ENCODE results near the gene PEX1.

Gene PEX1

GRCh38 chr7:92563345-92563744, 35.0 kb upstream of the PEX1 start:
- Histone ChIP-seq H2AFZ (ENCODE audit: low read depth) (no peak overlapping the region), H3K4me2 (no peak overlapping the region), H3K27ac (no peak overlapping the region), H3K79me2 (ENCODE audit: insufficient read depth, low read depth) (no peaks in the 10 kb centered on the region), H3K4me1 (ENCODE audit: low read depth, poor library complexity, severe bottlenecking) (no peaks in the 10 kb centered on the region), H3K4me3 (IDR thresholded peaks at IDR 0.05; ENCODE audit: insufficient read depth, low read depth, low read length) (no peak overlapping the region), H3K36me3 (ENCODE audit: insufficient read depth) (peaks cover 14% of the 10 kb centered on the region; the same call in 1 of the 2 replicates), H3K27me3 (ENCODE audit: insufficient read depth, low read depth) (no peaks in the 10 kb centered on the region), H3K9ac (no peak overlapping the region), H4K20me1 (ENCODE audit: insufficient read depth) (no peaks in the 10 kb centered on the region)
- no peak for TF ChIP-seq CTCF (conservative IDR thresholded peaks at IDR 0.05; ENCODE audit: low read depth, low read length)

GRCh38 chr7:92560602-92561001, 32.3 kb upstream of the PEX1 start:
- Histone ChIP-seq H3K9ac (no peak overlapping the region), H4K20me1 (ENCODE audit: insufficient read depth) (no peaks in the 10 kb centered on the region), H3K4me3 (IDR thresholded peaks at IDR 0.05; ENCODE audit: insufficient read depth, low read depth, low read length) (no peak overlapping the region), H3K36me3 (ENCODE audit: insufficient read depth) (peaks cover 4% of the 10 kb centered on the region; the same call in 1 of the 2 replicates), H3K4me1 (ENCODE audit: low read depth, poor library complexity, severe bottlenecking) (no peaks in the 10 kb centered on the region), H3K79me2 (ENCODE audit: insufficient read depth, low read depth) (no peaks in the 10 kb centered on the region), H3K27me3 (ENCODE audit: insufficient read depth, low read depth) (no peaks in the 10 kb centered on the region), H3K4me2 (no peak overlapping the region), H3K27ac (no peak overlapping the region), H2AFZ (ENCODE audit: low read depth) (no peak overlapping the region)
- TF ChIP-seq CTCF (conservative IDR thresholded peaks at IDR 0.05; ENCODE audit: low read depth, low read length), result no peak

- TF ChIP-seq CTCF (conservative IDR thresholded peaks at IDR 0.05; ENCODE audit: low read depth, low read length), result no peak
- Histone ChIP-seq H4K20me1 (ENCODE audit: insufficient read depth) (no peaks in the 10 kb centered on the region), H3K27ac (no peak overlapping the region), H3K27me3 (ENCODE audit: insufficient read depth, low read depth) (no peaks in the 10 kb centered on the region), H3K4me1 (ENCODE audit: low read depth, poor library complexity, severe bottlenecking) (no peaks in the 10 kb centered on the region), H3K9ac (no peak overlapping the region), H3K36me3 (ENCODE audit: insufficient read depth) (peaks cover 4% of the 10 kb centered on the region; the same call in 1 of the 2 replicates), H3K4me3 (IDR thresholded peaks at IDR 0.05; ENCODE audit: insufficient read depth, low read depth, low read length) (no peak overlapping the region), H3K79me2 (ENCODE audit: insufficient read depth, low read depth) (no peaks in the 10 kb centered on the region), H2AFZ (ENCODE audit: low read depth) (no peak overlapping the region), H3K4me2 (no peak overlapping the region)
Measured at GRCh38 chr7:92557808-92558362, 29.6 kb upstream of the PEX1 start.

GRCh38 chr7:92557249-92557648, 28.9 kb upstream of the PEX1 start:
- H3K4me2 ChIP-seq, result no peak overlapping the region
- no peaks in the 10 kb centered on the region for H3K79me2 ChIP-seq (ENCODE audit: insufficient read depth, low read depth)
- H3K27me3 ChIP-seq (ENCODE audit: insufficient read depth, low read depth), result no peaks in the 10 kb centered on the region
- no peak for TF ChIP-seq CTCF (conservative IDR thresholded peaks at IDR 0.05; ENCODE audit: low read depth, low read length)
- H3K27ac ChIP-seq, result no peak overlapping the region
- peaks cover 1% of the 10 kb centered on the region; the same call in 1 of the 2 replicates for H3K36me3 ChIP-seq (ENCODE audit: insufficient read depth)
- H2AFZ ChIP-seq (ENCODE audit: low read depth), result no peak overlapping the region
- no peak overlapping the region for H3K4me3 ChIP-seq (IDR thresholded peaks at IDR 0.05; ENCODE audit: insufficient read depth, low read depth, low read length)
- H3K9ac ChIP-seq, result no peak overlapping the region
- no peaks in the 10 kb centered on the region for H4K20me1 ChIP-seq (ENCODE audit: insufficient read depth)
- no peaks in the 10 kb centered on the region for H3K4me1 ChIP-seq (ENCODE audit: low read depth, poor library complexity, severe bottlenecking)

All from KMS-11 (cell line).